CD14-positive monocyte (primary cell): ENCODE data around the gene OR4F6. TPM values are rescaled to one million over a fixed set of nuclear protein-coding genes. Genes with fewer than 3 reads are reported as not detected.

ENCODE experiments used
- DNase-seq, 3 donors: peaks; one replicate each; pipeline ENCODE4 v3.0.0-alpha.2; 2011 to 2022
- H2AFZ ChIP-seq: 2 replicates; pipeline ENCODE4 v1.6.0; 2012; ENCODE audit warnings: mild to moderate bottlenecking, low read depth, low read length, inconsistent platforms; ENCODE audit not compliant: insufficient read depth, poor library complexity, severe bottlenecking
- H3K27ac ChIP-seq, 2 donors: 1 replicate in 1 of 2; 2 replicates in 1 of 2; pipeline ENCODE4 v1.5.1; 2012 to 2013; ENCODE audit warnings: low read length in 2 of 2, control low read depth in 1 of 2, inconsistent platforms in 1 of 2, low read depth in 1 of 2, mild to moderate bottlenecking in 1 of 2
- H3K27me3 ChIP-seq, 2 donors: one replicate each; pipeline versions ENCODE4 v1.6.0 to v1.6.1; 2011 to 2013; ENCODE audit warnings: low read length in 2 of 2; ENCODE audit not compliant: control insufficient read depth in 2 of 2, insufficient read depth in 2 of 2
- H3K36me3 ChIP-seq, 2 donors: replicated peaks in 1 of 2; 1 replicate in 1 of 2; 2 replicates in 1 of 2; pipeline versions ENCODE4 v1.5.1 to v1.6.1; 2012 to 2013; ENCODE audit warnings: low read length in 2 of 2, control low read depth in 1 of 2, inconsistent platforms in 1 of 2, mild to moderate bottlenecking in 1 of 2; ENCODE audit not compliant: insufficient read depth in 2 of 2, control insufficient read depth in 1 of 2
- H3K4me1 ChIP-seq, 2 donors: 1 replicate in 1 of 2; 2 replicates in 1 of 2; pipeline versions ENCODE4 v1.5.1 to v1.6.1; 2012 to 2013; ENCODE audit warnings: low read length in 2 of 2, control low read depth in 1 of 2, inconsistent platforms in 1 of 2, mild to moderate bottlenecking in 1 of 2, moderate library complexity in 1 of 2; ENCODE audit not compliant: insufficient read depth in 2 of 2, control insufficient read depth in 1 of 2
- H3K4me2 ChIP-seq: replicated peaks from 2 replicates; pipeline ENCODE3; 2012; ENCODE audit warnings: low read length, moderate library complexity, mild to moderate bottlenecking; ENCODE audit not compliant: poor library complexity, severe bottlenecking; ENCODE audit errors: extremely low read depth
- H3K4me3 ChIP-seq, 3 experiments: fragments of 200-600 bp in 1 of 3; sonication (generic) in 1 of 3; replicated peaks in 1 of 3; 1 replicate in 2 of 3; 2 replicates in 1 of 3; pipeline ENCODE4 v1.5.1; 2011 to 2013; ENCODE audit warnings: low read length in 3 of 3, mild to moderate bottlenecking in 3 of 3, control low read depth in 2 of 3, low read depth in 2 of 3, inconsistent platforms in 1 of 3, moderate library complexity in 1 of 3
- H3K79me2 ChIP-seq: 2 replicates; pipeline ENCODE4 v1.6.0; 2012; ENCODE audit warnings: mild to moderate bottlenecking, control low read depth, inconsistent platforms, low read length, moderate library complexity; ENCODE audit not compliant: insufficient read depth
- H3K9ac ChIP-seq: 2 replicates; pipeline ENCODE4 v1.6.0; 2017; ENCODE audit warnings: low read length, mild to moderate bottlenecking; ENCODE audit not compliant: insufficient read depth, poor library complexity, severe bottlenecking
- H3K9me3 ChIP-seq, 2 donors: replicated peaks in 1 of 2; 1 replicate in 1 of 2; 2 replicates in 1 of 2; pipeline versions ENCODE4 v1.5.1 to v1.6.1; 2012 to 2013; ENCODE audit warnings: low read length in 2 of 2, control low read depth in 1 of 2; ENCODE audit not compliant: control insufficient read depth in 1 of 2, insufficient read depth in 1 of 2
- H4K20me1 ChIP-seq: 2 replicates; pipeline ENCODE4 v1.6.0; 2012; ENCODE audit warnings: mild to moderate bottlenecking, low read length, control low read depth, moderate library complexity; ENCODE audit not compliant: insufficient read depth
- H3K27ac Mint-ChIP-seq, 7 donors: one replicate each; pipeline ENCODE4 v1.8.0; 2020; ENCODE audit warnings: mild to moderate bottlenecking in 7 of 7, mixed read lengths in 7 of 7, moderate library complexity in 6 of 7, inconsistent platforms in 2 of 7
- H3K27me3 Mint-ChIP-seq, 3 donors: one replicate each; pipeline ENCODE4 v1.8.0; 2021 to 2022; ENCODE audit warnings: low read depth in 3 of 3, mild to moderate bottlenecking in 3 of 3, mixed read lengths in 3 of 3, moderate library complexity in 3 of 3, inconsistent platforms in 1 of 3
- H3K36me3 Mint-ChIP-seq, 2 donors: one replicate each; pipeline ENCODE4 v1.8.0; 2020; ENCODE audit warnings: mixed read lengths in 2 of 2, inconsistent platforms in 1 of 2, mild to moderate bottlenecking in 1 of 2
- H3K4me1 Mint-ChIP-seq: one replicate; pipeline ENCODE4 v1.8.0; 2020; ENCODE audit warnings: mild to moderate bottlenecking, mixed read lengths
- H3K4me3 Mint-ChIP-seq, 2 donors: one replicate each; pipeline ENCODE4 v1.8.0; 2020; ENCODE audit warnings: mild to moderate bottlenecking in 2 of 2, mixed read lengths in 2 of 2, moderate library complexity in 1 of 2
- H3K9me3 Mint-ChIP-seq, 7 donors: one replicate each; pipeline ENCODE4 v1.8.0; 2020 to 2022; ENCODE audit warnings: mixed read lengths in 7 of 7, mild to moderate bottlenecking in 6 of 7, moderate library complexity in 6 of 7, inconsistent platforms in 2 of 7
- WGBS: methylation state at CpG from one replicate; pipeline ENCODE4 v1.1.5; 2013; ENCODE audit warnings: missing lambda C conversion rate; ENCODE audit not compliant: insufficient coverage; 5-methylcytosine and 5-hydroxymethylcytosine counted together
- intact Hi-C, 2 donors: fragments of 100-400 bp; cut with micrococcal nuclease; formaldehyde crosslinking; loops; one replicate each; pipeline versions ENCODE4 v1.15.0 to v1.15.1; 2023
- polyA plus RNA-seq, 3 donors: library from polyadenylated mRNA; depleted of rRNA in 1 of 3; unstranded in 2 of 3; stranded (reverse) in 1 of 3; fragments of 300-500 nt in 2 of 3; fragments of >200 nt in 1 of 3; fragmentation: Illumina TruSeq in 2 of 3; gene quantifications; 1 replicate in 2 of 3; 2 replicates in 1 of 3; pipeline ENCODE4 v1.2.3, GENCODE V29; 2012 to 2021
- TF ChIP-seq, protein P1 (sequence below): fragments of 200-600 bp; IDR thresholded peaks from one replicate; pipeline ENCODE4 v1.8.0; 2022; ENCODE audit warnings: antibody characterized with exemption, mild to moderate bottlenecking

Gene OR4F6
- polyA plus RNA-seq, 3 donors, result not detected

DNA sequence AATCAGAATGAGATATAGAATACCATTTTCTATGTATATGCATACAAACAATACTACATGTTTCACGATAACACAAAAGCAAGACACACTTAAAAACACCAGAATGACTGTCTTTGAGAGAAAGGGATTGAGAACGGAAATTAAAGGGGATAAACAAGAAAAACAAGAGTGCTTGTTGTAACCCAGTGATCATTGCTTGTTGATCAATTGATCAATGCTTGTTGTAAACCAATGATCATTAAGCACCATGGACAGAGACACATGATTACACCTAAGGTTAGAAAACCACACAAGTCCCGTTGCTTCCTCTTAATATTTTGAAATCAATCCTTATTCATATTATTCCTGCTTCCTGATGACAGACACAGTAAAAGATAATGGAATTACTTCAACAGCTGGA is 7.6 kb downstream of the OR4F6 start:
- Mint-ChIP-seq H3K27me3 (peaks cover 2 to 12% (median 4%) of the 10 kb centered on the region in 3 donors), H3K36me3 (no peaks in the 10 kb centered on the region), H3K4me1 (no peaks in the 10 kb centered on the region), H3K27ac (no peak overlapping the region), H3K4me3 (no peak overlapping the region), H3K9me3 (peaks cover 0 to 2% (median 0%) of the 10 kb centered on the region in 7 donors)
- no peak for DNase-seq
- Histone ChIP-seq H3K27ac (no peak overlapping the region), H3K27me3 (no peaks in the 10 kb centered on the region), H2AFZ (no peak overlapping the region), H3K4me3 (no peak overlapping the region), H3K4me2 (no peak overlapping the region), H3K4me1 (no peaks in the 10 kb centered on the region), H3K9ac (no peak overlapping the region), H3K36me3 (no peaks in the 10 kb centered on the region), H3K9me3 (no peaks in the 10 kb centered on the region), H4K20me1 (no peaks in the 10 kb centered on the region), H3K79me2 (no peaks in the 10 kb centered on the region)
- TF ChIP-seq, protein P1, sequence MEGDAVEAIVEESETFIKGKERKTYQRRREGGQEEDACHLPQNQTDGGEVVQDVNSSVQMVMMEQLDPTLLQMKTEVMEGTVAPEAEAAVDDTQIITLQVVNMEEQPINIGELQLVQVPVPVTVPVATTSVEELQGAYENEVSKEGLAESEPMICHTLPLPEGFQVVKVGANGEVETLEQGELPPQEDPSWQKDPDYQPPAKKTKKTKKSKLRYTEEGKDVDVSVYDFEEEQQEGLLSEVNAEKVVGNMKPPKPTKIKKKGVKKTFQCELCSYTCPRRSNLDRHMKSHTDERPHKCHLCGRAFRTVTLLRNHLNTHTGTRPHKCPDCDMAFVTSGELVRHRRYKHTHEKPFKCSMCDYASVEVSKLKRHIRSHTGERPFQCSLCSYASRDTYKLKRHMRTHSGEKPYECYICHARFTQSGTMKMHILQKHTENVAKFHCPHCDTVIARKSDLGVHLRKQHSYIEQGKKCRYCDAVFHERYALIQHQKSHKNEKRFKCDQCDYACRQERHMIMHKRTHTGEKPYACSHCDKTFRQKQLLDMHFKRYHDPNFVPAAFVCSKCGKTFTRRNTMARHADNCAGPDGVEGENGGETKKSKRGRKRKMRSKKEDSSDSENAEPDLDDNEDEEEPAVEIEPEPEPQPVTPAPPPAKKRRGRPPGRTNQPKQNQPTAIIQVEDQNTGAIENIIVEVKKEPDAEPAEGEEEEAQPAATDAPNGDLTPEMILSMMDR, result no peak
- WGBS, result no CpG with 5 or more reads among the region's 3 CpGs
- intact Hi-C loops, result no loop called here

DNA sequence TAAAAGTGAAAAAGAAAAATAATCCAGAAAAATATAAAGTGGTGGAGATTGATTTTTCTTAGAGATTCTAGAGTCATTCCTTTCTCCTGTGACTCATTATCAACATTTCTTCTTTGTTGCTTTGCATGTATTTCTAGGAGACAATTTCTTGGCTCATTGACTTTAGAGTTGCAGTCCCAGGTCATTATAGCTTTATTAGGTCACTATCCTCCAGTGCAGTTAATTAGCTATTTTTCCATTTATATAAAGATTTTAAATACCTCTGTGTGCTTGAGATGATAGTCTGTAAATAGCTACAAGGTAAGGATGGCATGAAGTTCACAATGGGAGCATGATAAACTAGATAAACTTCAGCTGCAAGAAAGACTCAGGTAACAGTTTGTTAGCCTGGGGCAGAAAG is 8.6 kb downstream of the OR4F6 start, which contains the start of gene OR4F15:
TSS of gene OR4F15 (plus strand) at position 301 of the 400 bp plus-strand sequence. CDS start 5,985 bp downstream, outside the sequence.
- H3K27ac Mint-ChIP-seq, result no peak within 1 kb of the TSS
- peaks cover 2 to 12% (median 4%) of the 10 kb centered on the region in 3 donors for H3K27me3 Mint-ChIP-seq
- H3K36me3 Mint-ChIP-seq, result no peaks in the 10 kb centered on the region

More for the DNA sequence above, 8.6 kb downstream of the OR4F6 start, which contains the start of gene OR4F15:
- Mint-ChIP-seq H3K4me3 (no peak within 1 kb of the TSS), H3K9me3 (peaks cover 0 to 2% (median 0%) of the 10 kb centered on the region in 7 donors), H3K4me1 (no peaks in the 10 kb centered on the region)
- Histone ChIP-seq H3K4me3 (no peak within 1 kb of the TSS), H3K4me1 (no peaks in the 10 kb centered on the region), H3K4me2 (no peak within 1 kb of the TSS), H2AFZ (no peak within 1 kb of the TSS), H3K9me3 (no peaks in the 10 kb centered on the region), H4K20me1 (no peaks in the 10 kb centered on the region), H3K36me3 (no peaks in the 10 kb centered on the region), H3K27ac (no peak within 1 kb of the TSS), H3K27me3 (no peaks in the 10 kb centered on the region), H3K9ac (no peak within 1 kb of the TSS), H3K79me2 (no peaks in the 10 kb centered on the region)
- TF ChIP-seq, protein P1, result no peak
- intact Hi-C loops, result no loop called here
- DNase-seq, result no peak
